H1 (cell line): ENCODE results near the gene STARD9.

Source experiments
- CEBPB ChIP-seq: IDR thresholded peaks from 2 replicates; pipeline ENCODE4 v1.6.1; 2012; ENCODE audit warnings: low read depth, low read length
- CHD1 ChIP-seq: IDR thresholded peaks from 2 replicates; pipeline ENCODE4 v1.6.1; 2012; ENCODE audit warnings: low read depth, low read length, improper control_type of control experiment
- EP300 ChIP-seq, 2 experiments: IDR thresholded peaks; 1 replicate in 1 of 2; 2 replicates in 1 of 2; pipeline ENCODE4 v1.6.1; 2011 to 2012; ENCODE audit warnings: low read depth in 2 of 2, low read length in 2 of 2, mild to moderate bottlenecking in 2 of 2, borderline replicate concordance in 1 of 2, inconsistent platforms in 1 of 2, moderate library complexity in 1 of 2
- KDM5A ChIP-seq: fragments of 200-600 bp; IDR thresholded peaks from 2 replicates; pipeline ENCODE4 v1.7.1; 2012; ENCODE audit warnings: mild to moderate bottlenecking, low read length, inconsistent platforms, mixed read lengths
- NANOG ChIP-seq: IDR thresholded peaks from 2 replicates; pipeline ENCODE4 v1.6.1; 2011; ENCODE audit warnings: low read length, low read depth, mild to moderate bottlenecking, inconsistent platforms; ENCODE audit not compliant: insufficient read depth, poor library complexity, severe bottlenecking
- POLR2A ChIP-seq, 2 experiments: IDR thresholded peaks; 1 replicate in 1 of 2; 2 replicates in 1 of 2; pipeline ENCODE4 v1.6.1; 2011; ENCODE audit warnings: low read depth in 2 of 2, low read length in 2 of 2, mild to moderate bottlenecking in 2 of 2; ENCODE audit errors: control extremely low read depth in 1 of 2
- POLR2AphosphoS5 ChIP-seq: IDR thresholded peaks from 2 replicates; pipeline ENCODE4 v1.6.1; 2011; ENCODE audit warnings: low read depth, low read length
- RAD21 ChIP-seq, 2 experiments: IDR thresholded peaks in 1 of 2; conservative IDR thresholded peaks in 1 of 2; 2 replicates each; pipeline ENCODE4 v1.6.1; 2011; ENCODE audit warnings: low read depth in 2 of 2, low read length in 2 of 2, improper control_type of control experiment in 1 of 2, inconsistent platforms in 1 of 2, mild to moderate bottlenecking in 1 of 2, moderate library complexity in 1 of 2
- RBBP5 ChIP-seq: IDR thresholded peaks from 2 replicates; pipeline ENCODE4 v1.7.1; 2012; ENCODE audit warnings: low read depth, mild to moderate bottlenecking, inconsistent platforms, low read length, moderate library complexity, borderline replicate concordance
- RFX5 ChIP-seq: IDR thresholded peaks from 2 replicates; pipeline ENCODE4 v1.6.1; 2011; ENCODE audit warnings: low read depth, low read length, improper control_type of control experiment, borderline replicate concordance
- SIN3A ChIP-seq, 2 experiments: IDR thresholded peaks in 1 of 2; conservative IDR thresholded peaks in 1 of 2; 2 replicates each; pipeline ENCODE4 v1.6.1; 2011 to 2012; ENCODE audit warnings: low read length in 2 of 2, improper control_type of control experiment in 1 of 2, low read depth in 1 of 2, mild to moderate bottlenecking in 1 of 2
- SRF ChIP-seq: IDR thresholded peaks from 2 replicates; pipeline ENCODE4 v1.6.1; 2011; ENCODE audit warnings: mild to moderate bottlenecking, low read depth, low read length, moderate library complexity
- TAF1 ChIP-seq: IDR thresholded peaks from 2 replicates; pipeline ENCODE4 v1.6.1; 2011; ENCODE audit warnings: mild to moderate bottlenecking, low read depth, low read length
- TF ChIP-seq, protein P1 (sequence below), 3 experiments: IDR thresholded peaks; 1 replicate in 2 of 3; 2 replicates in 1 of 3; pipeline versions ENCODE4 v1.5.1 to v1.6.1; 2011; ENCODE audit warnings: low read length in 3 of 3, mild to moderate bottlenecking in 3 of 3, inconsistent platforms in 2 of 3, low read depth in 1 of 3, moderate library complexity in 1 of 3; ENCODE audit not compliant: insufficient read depth in 1 of 3; ENCODE audit errors: control extremely low read depth in 1 of 3

- TF ChIP-seq EP300 (IDR thresholded peaks at IDR 0.05; ENCODE audit: borderline replicate concordance in 1 of 2, low read depth in 2 of 2, low read length in 2 of 2) (no peak), TAF1 (no peak), RFX5 (no peak), NANOG (no peak), CEBPB (no peak), KDM5A (no peak), POLR2AphosphoS5 (no peak), SIN3A (conservative IDR thresholded peaks at IDR 0.05 in 1 of 2, IDR thresholded peaks at IDR 0.05 in 1 of 2; ENCODE audit: low read depth in 1 of 2, low read length in 2 of 2) (no peak), POLR2A (IDR thresholded peaks at IDR 0.05; ENCODE audit: control extremely low read depth in 1 of 2, low read depth in 2 of 2, low read length in 2 of 2) (no peak), RAD21 (IDR thresholded peaks at IDR 0.05 in 1 of 2, conservative IDR thresholded peaks at IDR 0.05 in 1 of 2; ENCODE audit: low read depth in 2 of 2, low read length in 2 of 2) (no peak), RBBP5 (no peak), CHD1 (no peak), SRF (no peak)
- TF ChIP-seq, protein P1, sequence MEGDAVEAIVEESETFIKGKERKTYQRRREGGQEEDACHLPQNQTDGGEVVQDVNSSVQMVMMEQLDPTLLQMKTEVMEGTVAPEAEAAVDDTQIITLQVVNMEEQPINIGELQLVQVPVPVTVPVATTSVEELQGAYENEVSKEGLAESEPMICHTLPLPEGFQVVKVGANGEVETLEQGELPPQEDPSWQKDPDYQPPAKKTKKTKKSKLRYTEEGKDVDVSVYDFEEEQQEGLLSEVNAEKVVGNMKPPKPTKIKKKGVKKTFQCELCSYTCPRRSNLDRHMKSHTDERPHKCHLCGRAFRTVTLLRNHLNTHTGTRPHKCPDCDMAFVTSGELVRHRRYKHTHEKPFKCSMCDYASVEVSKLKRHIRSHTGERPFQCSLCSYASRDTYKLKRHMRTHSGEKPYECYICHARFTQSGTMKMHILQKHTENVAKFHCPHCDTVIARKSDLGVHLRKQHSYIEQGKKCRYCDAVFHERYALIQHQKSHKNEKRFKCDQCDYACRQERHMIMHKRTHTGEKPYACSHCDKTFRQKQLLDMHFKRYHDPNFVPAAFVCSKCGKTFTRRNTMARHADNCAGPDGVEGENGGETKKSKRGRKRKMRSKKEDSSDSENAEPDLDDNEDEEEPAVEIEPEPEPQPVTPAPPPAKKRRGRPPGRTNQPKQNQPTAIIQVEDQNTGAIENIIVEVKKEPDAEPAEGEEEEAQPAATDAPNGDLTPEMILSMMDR (IDR thresholded peaks at IDR 0.05; ENCODE audit: control extremely low read depth in 1 of 3, insufficient read depth in 1 of 3, low read depth in 1 of 3, low read length in 3 of 3) = no peak
Measured at GRCh38 chr15:42608110-42608531, 32.7 kb downstream of the STARD9 start.
